Stimulated activated naive CD8-positive, alpha-beta T cell treated with anti-CD3 and anti-CD28 coated beads, Interleukin-15, Interleukin-2, amounts not matched to agents 100 U/mL and 50 U/mL, for 24 hours (primary cell): ENCODE measurements around the gene CTNNBL1.

Experiments
- ATAC-seq: fragments of 150-1000 bp; cut with Tn5 transposase; one replicate; pipeline ENCODE4 v1.10.0; 2021
- DNase-seq: peaks from one replicate; pipeline ENCODE4 v3.0.0; 2021

The CTNNBL1 gene

DNA sequence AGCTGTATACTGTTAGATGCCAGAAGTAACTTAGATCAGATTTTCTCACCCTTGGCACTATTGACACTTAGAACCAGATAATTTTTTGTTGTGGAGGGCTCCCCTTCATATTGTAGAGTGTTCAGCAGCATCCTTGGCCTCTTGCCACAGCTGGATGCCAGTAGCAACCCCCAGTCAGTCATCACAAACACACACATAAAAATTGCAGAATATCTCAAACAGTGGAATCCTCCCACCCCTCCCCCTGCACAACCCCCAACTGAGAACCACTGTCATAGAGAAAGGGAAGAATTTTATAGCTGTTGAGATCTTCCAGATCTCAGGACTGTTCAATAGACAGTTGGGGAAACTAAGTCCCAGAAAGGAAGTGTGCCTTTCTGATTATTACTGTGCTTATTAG lies 127.9 kb downstream of the CTNNBL1 start:
- DNase-seq (no peak), ATAC-seq (no peak)

DNA sequence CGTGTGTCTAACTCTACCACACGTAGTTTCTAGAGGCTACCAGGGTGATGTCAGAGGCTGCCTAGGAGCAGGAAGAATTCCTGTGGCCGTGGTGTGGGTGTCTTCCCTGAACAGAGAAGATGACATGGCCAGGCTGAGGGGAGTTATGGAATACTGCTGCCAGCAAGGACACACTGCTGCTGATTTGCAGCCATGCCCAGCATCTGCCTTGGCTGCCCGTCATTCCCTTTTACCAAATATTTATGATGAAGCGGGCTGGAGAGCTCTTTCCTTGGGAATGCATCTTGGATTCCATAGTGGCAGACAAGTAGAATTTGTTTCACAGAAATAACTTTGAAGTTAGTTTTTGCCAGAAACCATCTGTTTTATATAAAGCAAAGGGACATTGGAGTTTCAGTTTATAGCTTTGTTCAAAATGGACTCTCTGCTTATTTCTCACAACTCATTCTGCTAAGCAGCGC lies 128.3 kb downstream of the CTNNBL1 start:
- no peak for ATAC-seq
- DNase-seq: no peak

GRCh38 chr20:37823296-37823980 lies 129.6 kb downstream of the CTNNBL1 start:
- no peak for DNase-seq

DNA sequence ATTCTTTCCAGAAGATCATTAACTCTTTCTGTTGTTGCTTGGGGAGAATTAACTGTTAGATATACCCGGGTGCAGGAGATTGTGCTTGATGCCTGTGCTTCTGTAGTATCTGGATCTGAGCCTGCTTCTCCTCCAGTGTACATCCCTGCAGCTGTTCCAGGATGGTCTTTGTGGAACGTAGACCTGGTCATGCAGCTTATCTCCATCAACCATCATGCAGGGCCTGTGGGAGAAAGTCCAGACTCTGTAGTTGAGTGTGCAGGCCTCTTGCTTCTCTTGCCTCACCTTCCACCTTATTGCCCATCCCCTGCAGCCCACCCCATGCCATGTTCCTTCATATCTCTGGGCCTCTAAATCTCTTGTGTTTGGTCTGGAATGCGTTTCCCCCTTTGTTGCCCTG lies 133.8 kb downstream of the CTNNBL1 start:
- DNase-seq (no peak), ATAC-seq (no peak)

More at GRCh38 chr20:37823296-37823980, 129.6 kb downstream of the CTNNBL1 start:
- ATAC-seq: no peak

DNA sequence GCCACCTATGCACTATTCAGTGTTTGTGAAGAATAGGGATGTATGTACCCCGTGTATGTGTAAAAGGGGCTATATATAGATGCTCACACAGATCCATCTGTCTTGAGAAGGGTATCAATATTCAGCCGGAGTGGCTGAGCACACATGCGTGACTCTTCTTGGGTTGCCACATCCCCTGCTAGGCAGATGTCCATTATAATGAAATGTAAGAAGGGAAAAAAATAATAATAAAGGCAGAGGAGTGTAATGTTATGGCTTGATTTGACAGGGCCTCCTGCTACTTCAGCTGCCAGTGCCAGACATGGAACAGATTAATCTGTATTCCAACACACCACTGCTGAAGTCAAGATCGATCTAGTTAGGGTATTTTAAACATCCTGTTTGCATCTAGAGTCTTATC lies 134.9 kb downstream of the CTNNBL1 start:
- no peak for ATAC-seq

DNA sequence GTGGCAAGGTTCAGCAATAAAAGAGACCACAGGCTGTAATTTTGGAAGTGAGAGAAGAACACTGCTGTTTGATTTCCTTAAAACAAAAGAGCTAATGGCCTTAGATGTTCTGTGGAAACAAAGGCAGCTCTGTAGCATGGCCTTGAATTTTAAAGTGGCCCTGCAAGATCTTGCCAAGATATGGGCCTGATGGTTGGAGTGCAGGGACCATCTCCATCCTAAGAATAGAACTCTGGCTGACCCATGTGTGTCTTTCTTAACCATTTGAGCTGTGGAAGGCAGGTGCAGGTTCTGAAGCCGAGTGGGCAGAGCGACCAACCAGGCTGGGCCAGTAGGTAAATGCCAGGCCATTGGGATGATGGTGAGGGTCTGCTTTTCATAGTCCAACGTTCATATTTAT lies 135.3 kb downstream of the CTNNBL1 start:
- DNase-seq (no peak), ATAC-seq (no peak)

More for the DNA sequence above, 134.9 kb downstream of the CTNNBL1 start:
- DNase-seq: no peak

- no peak for DNase-seq
- no peak for ATAC-seq
These were observed 139.5 kb downstream of the CTNNBL1 start for GRCh38 chr20:37833221-37833896.

DNA sequence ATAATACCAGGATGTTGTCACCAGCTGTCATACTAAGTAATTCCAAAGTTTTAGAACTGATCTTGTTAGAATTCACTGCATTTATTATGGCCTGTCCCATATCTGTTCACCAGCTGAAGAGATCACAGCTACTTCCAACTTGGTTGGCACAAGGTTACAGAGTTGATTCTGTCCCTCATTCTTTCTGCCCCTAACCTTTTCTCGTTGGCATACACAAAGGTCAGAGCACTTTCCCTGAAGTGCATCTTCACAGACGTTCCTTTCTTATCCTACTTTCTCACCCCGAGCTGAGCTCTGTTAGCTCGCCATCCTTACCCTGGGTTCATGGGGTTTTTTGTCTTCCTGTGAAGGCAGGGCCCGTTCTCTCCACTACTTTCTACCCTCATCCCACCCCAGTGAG lies 143.1 kb downstream of the CTNNBL1 start:
- DNase-seq: no peak
- no peak for ATAC-seq

- ATAC-seq (no peak), DNase-seq (no peak)
These were observed 144.1 kb downstream of the CTNNBL1 start for GRCh38 chr20:37837924-37838323.

DNA sequence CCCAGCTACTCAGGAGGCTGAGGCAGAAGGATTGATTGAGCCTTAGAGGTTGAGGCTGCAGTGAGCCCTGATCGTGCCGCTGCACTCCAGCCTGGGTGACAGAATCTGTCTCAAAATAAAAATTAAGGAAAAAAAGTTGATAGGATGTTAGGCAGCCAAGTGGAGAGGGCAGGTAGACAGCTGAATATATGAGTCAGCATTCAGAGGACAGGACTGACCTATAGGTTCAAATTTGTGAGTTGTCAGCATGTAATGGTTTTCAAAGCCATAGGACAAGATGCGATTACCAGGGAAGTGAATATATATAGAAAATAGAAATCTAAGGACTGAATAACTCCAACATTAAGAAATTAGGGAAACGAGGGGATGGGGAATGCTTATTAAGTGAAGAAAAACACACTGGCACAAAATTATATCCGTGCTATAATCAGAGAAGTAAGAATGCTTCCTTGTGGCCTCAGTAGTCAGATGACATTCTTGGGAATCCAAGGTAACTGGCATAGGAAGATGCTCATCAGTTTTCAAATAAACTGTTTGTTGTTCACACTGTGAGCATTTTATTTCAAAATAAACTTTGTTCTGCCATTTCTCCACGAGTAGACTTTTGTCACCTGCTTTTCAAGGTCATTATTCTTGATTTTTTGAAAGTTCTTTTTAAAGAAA lies 145.1 kb downstream of the CTNNBL1 start:
- DNase-seq: no peak
- no peak for ATAC-seq

DNA sequence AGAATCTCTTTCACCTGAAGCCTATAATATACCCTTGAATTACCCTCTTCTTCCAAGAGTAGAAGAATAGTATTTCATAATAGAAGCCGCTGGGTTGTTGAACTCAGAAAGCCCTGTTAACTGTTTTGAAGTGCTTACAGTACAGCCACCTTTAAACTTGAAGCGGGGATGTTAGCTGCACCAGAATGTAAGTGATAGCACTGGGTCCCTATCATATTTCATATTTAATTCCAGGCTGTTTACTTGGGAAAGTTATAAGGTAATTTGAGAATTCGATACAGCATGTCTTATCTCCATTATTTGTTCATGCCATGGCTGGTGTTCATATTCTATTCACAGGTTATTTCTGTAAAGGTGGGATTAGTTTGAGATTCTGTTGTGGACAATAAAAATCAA lies 145.6 kb downstream of the CTNNBL1 start:
- DNase-seq: no peak
- ATAC-seq: no peak

GRCh38 chr20:37839955-37840354 lies 146.1 kb downstream of the CTNNBL1 start:
- ATAC-seq: no peak

DNA sequence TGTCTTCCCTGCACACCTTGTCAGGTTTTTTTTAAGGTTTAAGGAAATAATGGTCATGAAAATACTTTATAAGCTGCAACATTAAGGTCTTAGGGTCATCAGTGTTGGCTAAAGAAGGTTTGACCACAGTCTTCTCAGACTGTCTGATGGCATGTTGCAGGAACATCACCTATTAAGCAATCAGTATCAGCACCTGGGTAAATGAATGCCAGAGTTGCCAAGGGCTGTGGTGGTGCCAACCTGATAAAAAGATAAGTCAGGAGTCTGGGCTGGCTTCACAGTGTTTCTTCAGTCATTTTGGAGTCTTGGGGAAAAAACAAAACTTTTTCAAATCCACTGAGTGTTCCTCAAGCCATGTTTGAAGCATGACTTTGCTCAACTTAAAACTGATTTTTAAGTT lies 147.6 kb downstream of the CTNNBL1 start:
- ATAC-seq (no peak), DNase-seq (no peak)

More at GRCh38 chr20:37839955-37840354, 146.1 kb downstream of the CTNNBL1 start:
- DNase-seq: no peak

GRCh38 chr20:37841971-37842370 lies 148.1 kb downstream of the CTNNBL1 start:
- ATAC-seq (no peak), DNase-seq (no peak)

- ATAC-seq: no peak
- no peak for DNase-seq
These were observed 151.4 kb downstream of the CTNNBL1 start for GRCh38 chr20:37845241-37845681.

DNA sequence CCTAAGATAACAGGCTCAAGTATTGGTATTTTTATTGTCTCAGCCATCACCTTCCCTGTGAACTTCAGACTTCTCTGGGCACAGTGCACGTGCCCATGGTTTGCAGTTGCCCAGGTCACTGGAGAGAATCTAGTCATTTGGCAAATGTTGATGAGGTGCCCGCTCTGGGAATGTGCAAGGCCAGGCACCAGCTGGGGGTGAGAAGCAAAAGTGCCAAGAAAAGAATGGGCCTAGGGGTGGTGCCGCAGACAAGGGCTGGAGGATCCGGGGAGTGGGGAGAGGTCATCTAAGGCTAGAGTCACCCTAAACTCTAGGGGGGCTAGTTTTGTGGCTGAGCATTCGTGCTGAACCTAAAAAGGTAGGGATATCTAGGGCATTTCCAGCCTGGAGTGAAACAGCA lies 152.0 kb downstream of the CTNNBL1 start:
- no peak for ATAC-seq
- DNase-seq: no peak

DNA sequence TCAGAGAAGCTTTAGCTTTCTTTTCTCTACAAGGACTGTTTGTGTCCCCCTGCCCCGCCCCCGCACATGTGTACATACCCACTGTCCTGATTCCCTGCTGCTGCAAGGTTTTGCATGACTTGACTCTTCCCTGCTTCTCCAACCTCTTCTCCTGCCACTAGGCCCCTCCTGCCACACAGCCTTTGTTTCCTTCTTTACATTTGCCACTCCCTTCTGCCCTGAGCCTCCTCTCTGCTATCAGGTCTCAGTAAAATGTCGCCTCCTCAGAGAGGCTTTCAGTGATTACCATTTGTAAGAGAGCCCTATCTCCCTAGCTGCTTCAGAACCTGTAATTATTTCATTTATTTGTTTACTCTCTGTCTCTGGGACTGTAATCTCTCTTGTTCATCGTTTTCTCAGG lies 152.7 kb downstream of the CTNNBL1 start:
- ATAC-seq (no peak), DNase-seq (no peak)

DNA sequence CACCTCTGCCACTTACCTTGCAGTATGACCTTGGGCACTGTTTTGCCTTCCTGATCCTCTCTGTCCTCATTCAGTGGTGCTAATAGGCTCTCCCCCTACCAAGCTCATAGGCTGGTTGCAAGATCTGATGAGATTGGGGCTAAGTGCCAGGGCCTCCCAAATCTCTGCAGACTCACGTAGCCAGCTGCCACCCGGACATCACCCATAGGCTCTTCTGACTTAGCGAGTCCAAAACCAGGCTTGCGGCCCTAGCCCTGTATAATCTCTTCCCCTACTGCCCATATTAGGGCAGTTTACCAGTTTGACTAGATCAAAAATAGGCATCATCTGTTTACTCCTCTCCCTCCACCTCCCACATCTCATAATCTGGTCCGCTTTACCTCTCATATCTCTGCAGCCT lies 154.9 kb downstream of the CTNNBL1 start:
- ATAC-seq (no peak), DNase-seq (no peak)

DNA sequence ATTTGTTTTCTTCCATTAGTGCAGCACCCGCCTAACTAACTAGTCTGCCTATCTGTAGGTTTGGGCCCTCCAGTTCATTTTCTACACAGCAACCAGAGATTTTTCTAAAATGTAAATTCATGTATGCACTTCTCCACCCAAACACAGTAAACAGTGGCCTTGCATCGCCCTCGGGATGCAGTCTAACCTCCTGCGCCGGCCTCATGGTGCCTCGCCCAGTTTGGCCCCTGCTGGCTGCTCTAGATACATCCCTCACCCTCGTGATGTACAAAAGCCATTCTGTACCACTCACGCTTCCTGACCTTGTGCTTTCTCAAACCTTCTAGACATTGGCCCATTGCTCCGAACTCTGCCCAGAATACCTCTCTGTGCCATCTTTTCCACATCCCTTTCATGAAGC lies 155.3 kb downstream of the CTNNBL1 start:
- no peak for DNase-seq
- no peak for ATAC-seq

DNA sequence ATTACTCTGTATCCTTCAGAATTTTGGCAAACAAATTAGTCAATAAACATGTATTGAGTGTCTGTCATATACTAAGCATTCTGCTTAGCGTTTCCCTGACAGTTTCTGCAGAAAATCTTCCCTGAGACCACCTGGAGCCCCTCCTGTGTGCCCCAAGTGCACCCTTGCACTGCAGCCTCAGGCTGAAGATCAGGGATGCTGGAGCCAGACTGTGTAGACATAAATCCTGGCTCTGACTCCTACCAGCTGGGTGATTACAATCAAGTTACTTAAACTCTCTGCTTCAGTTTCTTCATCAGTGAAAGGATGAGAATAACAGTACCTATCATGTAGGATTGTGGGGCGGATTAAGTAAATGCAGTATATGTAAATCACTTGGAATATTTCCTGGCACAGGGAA lies 155.7 kb downstream of the CTNNBL1 start:
- ATAC-seq: no peak
- no peak for DNase-seq

- DNase-seq (no peak), ATAC-seq (no peak)
These were observed 156.3 kb downstream of the CTNNBL1 start for GRCh38 chr20:37850036-37850592.

DNA sequence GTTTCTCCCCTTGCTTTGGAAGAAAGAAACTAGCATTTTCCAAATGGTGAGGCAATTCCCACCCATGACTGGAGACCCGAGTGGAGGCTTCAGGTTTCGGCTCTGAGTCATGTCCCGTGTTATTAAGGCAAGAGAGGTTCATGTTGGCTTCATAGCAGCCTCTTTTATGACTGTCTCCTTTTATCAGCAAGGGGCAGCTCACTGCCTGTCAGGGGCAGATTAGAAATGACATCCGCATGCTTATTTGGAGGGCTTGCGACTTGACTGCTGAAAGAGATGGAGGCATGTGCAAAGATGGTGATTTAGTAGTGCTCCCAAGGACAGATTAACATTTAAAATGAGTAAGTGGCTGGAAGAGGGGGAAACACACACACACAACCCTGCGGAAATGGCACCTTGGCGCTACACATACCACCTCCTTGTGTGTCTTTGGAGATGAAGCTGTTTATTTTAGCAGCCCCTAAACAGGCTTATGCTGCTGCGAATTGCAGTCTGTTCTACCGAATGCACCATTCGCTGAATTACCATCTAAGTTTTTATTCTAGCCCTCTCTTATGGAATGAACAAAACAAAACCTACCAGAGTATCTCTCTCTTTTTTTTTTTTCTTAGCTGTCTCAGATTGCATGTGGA lies 157.0 kb downstream of the CTNNBL1 start:
- ATAC-seq: no peak
- DNase-seq: no peak
